Kidney epithelial cell (primary cell): Measurements from ENCODE around the gene PLEKHA4. TPM values are rescaled to one million over a fixed set of nuclear protein-coding genes. Genes with fewer than 3 reads are reported as not detected.
"Not testable (repeated sequence)": the region's sequence is repeated elsewhere in the genome, so short reads cannot be mapped to it uniquely, and the experiment has no call there.

Experiments
- DNase-seq: peaks from one replicate; pipeline ENCODE4 v3.0.0-alpha.2; 2010; ENCODE audit warnings: low read depth
- H3K27me3 ChIP-seq: 2 replicates; pipeline ENCODE4 v1.6.0; 2011; ENCODE audit warnings: low read length; ENCODE audit not compliant: control insufficient read depth, insufficient read depth
- H3K36me3 ChIP-seq: 2 replicates; pipeline ENCODE4 v1.5.1; 2011; ENCODE audit warnings: low read length; ENCODE audit not compliant: control insufficient read depth, insufficient read depth
- H3K4me3 ChIP-seq: 2 replicates; pipeline ENCODE4 v1.5.1; 2011; ENCODE audit warnings: low read depth, mild to moderate bottlenecking, control low read depth, low read length
- CTCF ChIP-seq: IDR thresholded peaks from 2 replicates; pipeline ENCODE4 v1.5.1; 2011; ENCODE audit warnings: mild to moderate bottlenecking, moderate library complexity, low read length, control low read depth, inconsistent platforms; ENCODE audit not compliant: insufficient read depth, poor library complexity, severe bottlenecking
- total RNA-seq: library from RNA; depleted of rRNA; stranded (reverse); fragments of >200 nt; gene quantifications from 2 replicates; pipeline ENCODE4 v1.2.3, GENCODE V29; 2015

PLEKHA4 gene
- total RNA-seq, 1 donor from 2014 or later: 11.1 TPM

- TF ChIP-seq CTCF: no peak
Observed at GRCh38 chr19:48879025-48879637, 10.7 kb upstream of the PLEKHA4 start.

GRCh38 chr19:48878196-48879024 is 10.0 kb upstream of the PLEKHA4 start:
- DNase-seq: no peak
- no peaks in the 10 kb centered on the region for H3K27me3 ChIP-seq
- H3K36me3 ChIP-seq: peaks cover 10% of the 10 kb centered on the region
- no peak overlapping the region for H3K4me3 ChIP-seq
- TF ChIP-seq CTCF: no peak

More at GRCh38 chr19:48879025-48879637, 10.7 kb upstream of the PLEKHA4 start:
- Histone ChIP-seq H3K36me3 (peaks cover 5% of the 10 kb centered on the region), H3K27me3 (no peaks in the 10 kb centered on the region), H3K4me3 (no peak overlapping the region)
- no peak for DNase-seq

GRCh38 chr19:48877855-48878195 is 9.4 kb upstream of the PLEKHA4 start:
- no peak for DNase-seq
- Histone ChIP-seq H3K36me3 (peaks cover 11% of the 10 kb centered on the region), H3K27me3 (no peaks in the 10 kb centered on the region), H3K4me3 (no peak overlapping the region)
- no peak for TF ChIP-seq CTCF

- H3K36me3 ChIP-seq: peaks cover 11% of the 10 kb centered on the region
- H3K27me3 ChIP-seq, DNase-seq, H3K4me3 ChIP-seq: not testable (repeated sequence)
Observed at GRCh38 chr19:48876043-48876981, 7.9 kb upstream of the PLEKHA4 start.

GRCh38 chr19:48874303-48875135 is 6.1 kb upstream of the PLEKHA4 start:
- Histone ChIP-seq H3K27me3 (no peaks in the 10 kb centered on the region), H3K4me3 (peak overlapping the region; percentile 91), H3K36me3 (peaks cover 11% of the 10 kb centered on the region)
- no peak for DNase-seq
- TF ChIP-seq CTCF: no peak
